Dedifferentiated amniotic fluid mesenchymal stem cell (primary cell): ENCODE data around the gene CAST.

Source experiments
- DNase-seq: peaks from one replicate; pipeline ENCODE4 v3.0.0-alpha.2; 2016; ENCODE audit errors: extremely low spot score

Gene CAST

GRCh38 chr5:96818125-96818788 lies 156.1 kb downstream of the CAST start:
- DNase-seq = no peak

- DNase-seq = no peak
These were observed 157.6 kb downstream of the CAST start for GRCh38 chr5:96819806-96820205.

- DNase-seq = no peak
These were observed 159.2 kb downstream of the CAST start for GRCh38 chr5:96821260-96821916.

GRCh38 chr5:96822686-96823459 lies 160.7 kb downstream of the CAST start:
- DNase-seq = no peak

GRCh38 chr5:96823900-96824380 lies 161.8 kb downstream of the CAST start:
- DNase-seq = peak; percentile 43
